ENCODE data around the gene RNF222. TPM values are rescaled to one million over a fixed set of nuclear protein-coding genes. Genes with fewer than 3 reads are reported as not detected.

RNF222 gene, protein sequence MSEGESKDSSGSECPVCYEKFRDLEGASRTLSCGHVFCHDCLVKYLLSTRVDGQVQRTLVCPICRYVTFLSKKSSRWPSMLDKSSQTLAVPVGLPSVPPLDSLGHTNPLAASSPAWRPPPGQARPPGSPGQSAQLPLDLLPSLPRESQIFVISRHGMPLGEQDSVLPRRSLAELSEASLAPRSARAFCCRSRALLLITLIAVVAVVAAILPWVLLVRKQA
- not detected in 2 replicates for total RNA-seq

DNA sequence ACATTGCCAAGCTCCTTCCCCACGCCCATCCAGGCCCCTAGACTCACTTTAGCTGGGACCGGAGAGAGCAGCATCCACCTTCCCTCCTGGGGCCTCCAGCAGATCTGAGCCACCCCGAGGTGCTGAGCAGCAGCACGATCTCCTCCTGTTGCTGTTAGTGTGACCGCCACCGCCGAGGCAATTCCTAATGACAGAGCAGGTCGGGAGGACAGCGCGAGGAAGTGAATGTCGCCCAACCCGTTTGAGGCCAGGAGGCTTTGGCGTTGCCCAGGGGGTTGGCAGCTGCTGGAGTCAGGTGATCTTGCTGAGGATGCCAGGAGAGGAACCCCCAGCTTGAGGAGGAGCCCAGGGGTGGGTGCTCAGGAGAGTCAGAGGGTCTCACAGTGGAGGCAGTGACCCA, at the start of gene RNF222:
Gene RNF222 (minus strand): TSS at position 192 of the 400 bp plus-strand sequence. CDS start 4,366 bp downstream, outside the sequence.
- peaks cover 14% of the 10 kb centered on the region for H3K4me1 Mint-ChIP-seq (ENCODE audit: low read depth)
- no peak for DNase-seq (ENCODE audit: low spot score)

DNA sequence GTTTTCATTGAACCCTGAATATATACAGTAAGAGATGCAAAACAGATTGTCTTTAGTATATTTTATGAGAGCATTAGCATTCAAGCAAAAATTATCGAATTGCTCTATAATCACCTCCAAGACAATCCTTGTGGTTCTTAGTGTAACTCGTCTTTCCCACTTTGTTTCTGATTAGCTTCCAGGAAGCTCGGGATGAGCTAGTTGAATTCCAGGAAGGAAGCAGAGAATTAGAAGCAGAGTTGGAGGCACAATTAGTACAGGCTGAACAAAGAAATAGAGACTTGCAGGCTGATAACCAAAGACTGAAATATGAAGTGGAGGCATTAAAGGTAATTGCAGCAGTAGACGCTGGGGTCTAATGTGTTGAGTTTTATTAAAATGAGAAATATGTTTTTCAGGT, 47.9 kb upstream of the RNF222 start:
- intact Hi-C loops (cut with micrococcal nuclease): no loop called here
- Mint-ChIP-seq H3K9me3 (no peaks in the 10 kb centered on the region), H3K27me3 (ENCODE audit: low read depth) (no peaks in the 10 kb centered on the region), H3K4me1 (ENCODE audit: low read depth) (peaks cover 24% of the 10 kb centered on the region), H3K4me3 (ENCODE audit: low read depth) (no peak overlapping the region), H3K36me3 (ENCODE audit: low read depth) (peaks cover 60% of the 10 kb centered on the region), H3K27ac (no peak overlapping the region)
- no peak for DNase-seq (ENCODE audit: low spot score)

More for the DNA sequence above, at the start of gene RNF222:
- Mint-ChIP-seq H3K27ac (no peak within 1 kb of the TSS), H3K9me3 (no peaks in the 10 kb centered on the region), H3K36me3 (ENCODE audit: low read depth) (no peaks in the 10 kb centered on the region), H3K27me3 (ENCODE audit: low read depth) (peaks cover 30% of the 10 kb centered on the region), H3K4me3 (ENCODE audit: low read depth) (no peak within 1 kb of the TSS)
- intact Hi-C loops (cut with micrococcal nuclease): no loop called here

DNA sequence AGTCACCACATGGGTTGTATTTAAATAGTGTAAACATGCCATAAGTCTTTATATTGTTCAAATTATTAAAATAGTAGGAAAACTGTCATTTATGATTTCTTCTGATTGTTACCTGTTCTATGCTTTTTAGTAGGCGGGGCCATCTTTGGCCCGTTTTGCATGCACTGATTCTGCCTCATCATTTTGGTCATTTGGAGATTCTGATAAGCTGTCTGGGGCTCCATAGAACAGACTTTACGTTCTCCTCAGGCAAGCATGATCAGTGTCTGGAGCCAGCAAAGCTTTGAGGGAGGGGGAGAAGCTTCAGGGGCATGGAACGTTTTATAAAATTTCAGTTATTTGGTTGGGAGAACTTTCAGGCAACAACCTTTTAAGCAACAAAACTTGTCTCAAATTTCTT, 46.9 kb upstream of the RNF222 start:
- Mint-ChIP-seq H3K4me1 (ENCODE audit: low read depth) (peaks cover 28% of the 10 kb centered on the region), H3K36me3 (ENCODE audit: low read depth) (peaks cover 61% of the 10 kb centered on the region), H3K9me3 (no peaks in the 10 kb centered on the region), H3K4me3 (ENCODE audit: low read depth) (no peak overlapping the region), H3K27ac (no peak overlapping the region), H3K27me3 (ENCODE audit: low read depth) (no peaks in the 10 kb centered on the region)
- intact Hi-C loops (cut with micrococcal nuclease): no loop called here
- DNase-seq (ENCODE audit: low spot score): no peak

DNA sequence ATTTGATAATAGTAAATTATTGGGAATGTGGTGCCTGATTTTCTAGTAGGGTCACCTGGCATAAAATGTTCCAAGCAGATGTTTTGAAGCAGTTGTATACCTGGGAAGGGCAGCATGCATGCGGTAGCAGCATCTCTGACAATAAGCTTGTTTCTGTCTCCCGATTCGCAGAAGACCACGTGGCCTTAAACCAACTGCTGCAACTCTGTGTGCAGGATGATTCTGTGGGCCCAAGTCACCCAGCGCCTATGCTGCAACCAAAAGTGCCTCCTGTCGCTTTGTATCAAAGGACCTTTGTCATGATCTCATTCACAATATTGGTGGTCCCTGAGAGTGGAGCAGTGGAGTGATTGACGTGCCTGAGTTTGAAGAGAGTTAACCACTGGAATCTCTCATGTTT, 46.1 kb upstream of the RNF222 start:
- Mint-ChIP-seq H3K36me3 (ENCODE audit: low read depth) (peaks cover 57% of the 10 kb centered on the region), H3K27me3 (ENCODE audit: low read depth) (no peaks in the 10 kb centered on the region), H3K4me1 (ENCODE audit: low read depth) (peaks cover 27% of the 10 kb centered on the region), H3K27ac (no peak overlapping the region), H3K4me3 (ENCODE audit: low read depth) (no peak overlapping the region), H3K9me3 (no peaks in the 10 kb centered on the region)
- no peak for DNase-seq (ENCODE audit: low spot score)
- intact Hi-C loops (cut with micrococcal nuclease): no loop called here

DNA sequence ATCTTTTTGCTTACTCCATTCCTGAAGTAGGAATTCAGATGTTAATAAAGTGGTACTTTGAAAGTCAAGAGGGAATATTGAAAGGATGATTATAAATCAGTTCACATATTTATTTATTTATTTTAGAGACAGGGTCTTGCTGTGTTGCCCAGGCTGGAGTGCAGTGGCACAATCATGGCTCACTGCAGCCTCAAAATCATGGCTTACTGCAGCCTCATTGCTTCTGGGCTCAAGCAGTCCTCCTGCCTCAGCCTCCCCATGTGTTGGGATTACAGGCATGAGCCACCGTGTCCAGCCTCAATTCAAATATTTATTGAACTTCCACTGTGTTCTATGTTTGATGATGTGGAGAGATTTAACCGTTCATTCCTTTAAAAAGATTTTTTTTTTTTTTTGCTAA, 44.7 kb upstream of the RNF222 start:
- Mint-ChIP-seq H3K9me3 (no peaks in the 10 kb centered on the region), H3K4me1 (ENCODE audit: low read depth) (peaks cover 31% of the 10 kb centered on the region), H3K36me3 (ENCODE audit: low read depth) (peaks cover 55% of the 10 kb centered on the region), H3K4me3 (ENCODE audit: low read depth) (no peak overlapping the region), H3K27ac (peak overlapping the region; percentile 59), H3K27me3 (ENCODE audit: low read depth) (no peaks in the 10 kb centered on the region)
- intact Hi-C loops (cut with micrococcal nuclease): no loop called here
- no peak for DNase-seq (ENCODE audit: low spot score)

DNA sequence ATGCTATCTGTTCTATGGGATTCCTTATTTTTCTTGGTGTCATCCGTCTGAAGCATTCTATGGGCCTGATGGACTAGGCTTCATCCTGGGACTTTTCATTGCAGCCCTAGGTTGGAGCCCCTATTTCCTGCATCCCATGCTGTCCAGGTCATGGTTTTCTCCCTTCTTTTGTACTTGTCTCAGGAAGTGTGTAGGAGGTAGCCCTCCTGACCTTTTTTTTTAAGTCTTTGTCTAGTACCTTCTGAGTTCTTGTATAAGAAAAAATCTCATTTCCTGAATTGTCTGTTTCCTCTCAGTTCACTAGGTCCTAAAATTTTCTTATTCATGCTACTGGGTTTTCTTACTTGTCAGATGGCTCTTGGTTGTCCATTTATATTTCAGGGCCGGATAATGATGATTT, 44.1 kb upstream of the RNF222 start:
- Mint-ChIP-seq H3K27ac (peak overlapping the region; percentile 59), H3K4me3 (ENCODE audit: low read depth) (no peak overlapping the region), H3K36me3 (ENCODE audit: low read depth) (peaks cover 53% of the 10 kb centered on the region), H3K27me3 (ENCODE audit: low read depth) (no peaks in the 10 kb centered on the region), H3K4me1 (ENCODE audit: low read depth) (peaks cover 35% of the 10 kb centered on the region), H3K9me3 (no peaks in the 10 kb centered on the region)
- intact Hi-C loops (cut with micrococcal nuclease): loop anchor here (2.0 kb wide), 1 partner anchor 31 kb away; no protein-coding TSS in a partner anchor
- DNase-seq (ENCODE audit: low spot score): no peak

DNA sequence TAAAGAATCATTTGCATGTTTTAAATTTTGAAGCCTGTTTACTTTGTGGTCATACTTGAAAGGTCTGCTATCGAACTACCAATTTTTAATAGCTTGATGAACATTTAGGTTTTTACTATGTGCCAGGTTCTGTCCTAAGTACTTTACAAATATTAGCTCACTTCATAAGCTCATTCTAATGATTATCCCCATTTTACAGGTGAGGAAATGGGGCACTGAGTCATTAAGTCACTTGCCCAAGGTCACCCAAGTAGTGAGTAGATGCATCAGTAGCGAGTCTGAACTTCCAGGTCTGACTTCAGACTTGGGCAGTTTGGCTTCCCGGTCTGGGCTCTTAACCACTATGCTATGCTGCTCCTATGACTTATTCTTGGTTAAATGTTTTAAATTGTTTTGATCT, 42.1 kb upstream of the RNF222 start:
- Mint-ChIP-seq H3K9me3 (no peaks in the 10 kb centered on the region), H3K27ac (no peak overlapping the region), H3K27me3 (ENCODE audit: low read depth) (no peaks in the 10 kb centered on the region), H3K36me3 (ENCODE audit: low read depth) (peaks cover 49% of the 10 kb centered on the region), H3K4me1 (ENCODE audit: low read depth) (peaks cover 37% of the 10 kb centered on the region), H3K4me3 (ENCODE audit: low read depth) (no peak overlapping the region)
- intact Hi-C loops (cut with micrococcal nuclease): loop anchor here (2.0 to 5.0 kb wide), 2 partner anchors 29 to 193 kb away; partner anchors contain the start of gene MYH10
- no peak for DNase-seq (ENCODE audit: low spot score)

DNA sequence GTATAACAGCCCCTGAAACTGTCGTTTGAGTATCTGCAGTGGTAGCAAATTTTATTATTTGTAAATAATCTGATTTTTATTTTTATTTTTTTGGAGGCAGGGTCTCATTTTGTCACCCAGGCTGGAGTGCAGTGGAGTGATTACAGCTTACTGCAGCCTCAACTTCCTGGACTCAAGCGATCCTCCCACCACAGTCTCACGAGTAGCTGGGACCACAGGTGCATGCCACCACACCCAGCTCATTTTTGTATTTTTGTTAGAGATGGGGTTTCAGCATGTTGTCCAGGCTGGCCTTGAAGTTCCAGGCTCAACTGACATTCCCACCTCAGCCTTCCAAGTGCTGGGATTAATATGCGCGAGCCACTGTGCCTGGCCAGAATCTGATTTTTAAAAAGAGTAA, 40.8 kb upstream of the RNF222 start:
- Mint-ChIP-seq H3K4me3 (ENCODE audit: low read depth) (no peak overlapping the region), H3K9me3 (no peaks in the 10 kb centered on the region), H3K4me1 (ENCODE audit: low read depth) (peaks cover 37% of the 10 kb centered on the region)

DNA sequence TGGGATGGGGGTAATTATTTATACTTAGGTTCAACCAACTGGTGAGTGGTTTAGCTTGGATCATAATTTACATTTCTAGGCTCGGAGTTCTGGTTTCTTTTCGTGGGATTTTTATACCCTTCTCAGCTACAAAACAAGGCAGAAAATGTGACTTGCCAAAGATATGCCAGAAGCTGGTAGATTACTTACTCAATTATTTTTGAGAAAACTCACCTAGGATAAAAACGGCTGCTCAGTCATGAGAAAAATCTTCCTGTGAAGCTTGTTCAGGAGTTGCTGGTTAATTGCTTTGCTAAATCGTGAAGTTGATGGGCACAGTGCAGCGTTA, 39.2 kb upstream of the RNF222 start:
- peaks cover 34% of the 10 kb centered on the region for H3K4me1 Mint-ChIP-seq (ENCODE audit: low read depth)
- intact Hi-C loops (cut with micrococcal nuclease): loop anchor here (5.0 kb wide), 1 partner anchor 195 kb away; the partner anchor contains the start of gene MYH10
- peaks cover 33% of the 10 kb centered on the region for H3K36me3 Mint-ChIP-seq (ENCODE audit: low read depth)
- H3K9me3 Mint-ChIP-seq: no peaks in the 10 kb centered on the region
- H3K4me3 Mint-ChIP-seq (ENCODE audit: low read depth): peak overlapping the region; percentile 98
- no peaks in the 10 kb centered on the region for H3K27me3 Mint-ChIP-seq (ENCODE audit: low read depth)
- no peak for DNase-seq (ENCODE audit: low spot score)
- H3K27ac Mint-ChIP-seq: peak overlapping the region; percentile 95

More for the DNA sequence above, 40.8 kb upstream of the RNF222 start:
- H3K36me3 Mint-ChIP-seq (ENCODE audit: low read depth): peaks cover 38% of the 10 kb centered on the region
- intact Hi-C loops (cut with micrococcal nuclease): loop anchor here (5.0 kb wide), 1 partner anchor 194 kb away; the partner anchor contains the start of gene MYH10
- H3K27me3 Mint-ChIP-seq (ENCODE audit: low read depth): no peaks in the 10 kb centered on the region
- DNase-seq (ENCODE audit: low spot score): no peak
- H3K27ac Mint-ChIP-seq: no peak overlapping the region

DNA sequence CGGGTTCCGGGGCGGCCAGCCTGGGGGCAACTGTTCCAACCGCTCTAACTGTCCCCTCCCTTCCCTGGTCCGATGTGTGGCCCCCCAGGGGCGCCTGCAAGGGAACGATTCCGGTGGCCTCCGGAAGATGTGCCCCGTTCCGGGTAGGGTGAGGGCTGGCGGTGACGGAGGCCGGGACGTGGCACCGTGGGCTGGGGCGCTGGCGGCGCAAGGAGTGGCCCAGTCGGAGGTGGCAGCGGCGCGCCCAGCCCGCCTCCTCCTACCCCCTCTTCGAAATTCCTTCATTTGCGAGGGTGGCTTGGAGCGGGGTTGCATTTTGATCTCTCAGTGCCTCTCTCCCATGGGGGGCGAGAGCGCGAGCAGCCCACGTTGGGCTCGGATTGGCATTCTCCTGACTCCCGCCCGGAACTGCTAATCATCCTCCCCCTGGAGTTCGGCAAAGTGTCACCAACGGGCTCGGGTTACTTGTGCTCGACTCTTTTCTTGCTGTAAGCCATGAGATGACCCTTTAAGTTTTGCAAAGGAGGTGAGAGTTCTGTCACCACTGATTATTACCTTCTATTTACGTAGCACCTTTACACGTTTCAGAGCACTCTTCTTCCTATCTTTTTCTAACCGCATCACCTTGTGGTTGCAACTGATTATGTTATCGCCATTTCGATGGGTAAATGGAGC, 38.7 kb upstream of the RNF222 start:
- peaks cover 31% of the 10 kb centered on the region for H3K36me3 Mint-ChIP-seq (ENCODE audit: low read depth)
- H3K4me3 Mint-ChIP-seq (ENCODE audit: low read depth): peak overlapping the region; percentile 98
- H3K27ac Mint-ChIP-seq: peak overlapping the region; percentile 95
- no peaks in the 10 kb centered on the region for H3K9me3 Mint-ChIP-seq
- no peaks in the 10 kb centered on the region for H3K27me3 Mint-ChIP-seq (ENCODE audit: low read depth)
- peak; percentile 69 for DNase-seq (ENCODE audit: low spot score)
- intact Hi-C loops (cut with micrococcal nuclease): loop anchor here (5.0 kb wide), 1 partner anchor 196 kb away; the partner anchor contains the start of gene MYH10
- H3K4me1 Mint-ChIP-seq (ENCODE audit: low read depth): peaks cover 30% of the 10 kb centered on the region

DNA sequence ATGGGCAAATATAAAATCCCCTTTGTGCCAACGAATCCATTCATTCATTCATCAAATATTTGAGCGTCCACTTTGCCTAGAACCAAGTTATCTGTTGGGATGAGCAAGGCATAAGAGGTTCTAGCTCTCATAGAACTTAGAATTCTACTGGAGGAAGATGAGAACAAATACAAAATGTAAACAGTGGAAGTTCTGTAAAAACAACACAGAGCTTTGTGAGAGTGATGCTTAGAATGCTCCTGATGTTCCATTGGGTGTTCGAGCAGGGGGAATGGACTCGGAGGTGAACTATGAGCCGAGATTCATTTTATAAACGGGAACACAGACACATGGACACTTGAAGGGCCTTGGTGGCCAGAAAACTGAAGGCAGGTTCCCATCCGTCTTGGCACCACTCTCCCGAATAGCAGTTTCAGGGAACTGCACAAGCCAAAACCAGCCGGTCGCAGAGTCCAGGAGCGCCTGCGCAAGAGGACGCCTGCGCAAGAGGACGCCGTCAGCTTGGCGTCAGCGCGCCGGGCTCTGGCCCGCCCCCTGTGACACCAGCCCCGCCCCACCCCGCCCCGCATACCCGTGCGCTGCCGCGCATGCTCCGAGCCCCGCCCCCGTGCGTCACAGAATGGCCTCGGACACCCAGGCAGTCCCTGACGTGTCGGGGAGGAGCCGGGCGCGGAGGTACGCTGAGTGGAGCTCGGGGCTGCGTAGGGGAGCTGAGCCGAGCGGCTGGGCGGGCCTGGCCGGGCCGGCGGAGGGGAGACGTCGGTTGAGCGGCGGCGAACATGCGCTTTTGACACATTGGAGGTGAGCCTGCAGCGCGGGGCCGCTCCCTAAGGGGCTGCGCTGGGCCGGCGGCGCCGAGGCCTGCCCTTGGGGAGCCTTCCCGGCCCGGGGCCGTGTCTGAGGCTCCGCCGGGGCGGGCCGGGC, 37.9 kb upstream of the RNF222 start, which contains the start of gene NDEL1:
Gene NDEL1 (plus strand): TSS at position 640 of the 924 bp plus-strand sequence. CDS start 8,388 bp downstream, outside the sequence.
- H3K9me3 Mint-ChIP-seq: no peaks in the 10 kb centered on the region
- DNase-seq (ENCODE audit: low spot score): peak; percentile 98
- H3K4me1 Mint-ChIP-seq (ENCODE audit: low read depth): peaks cover 24% of the 10 kb centered on the region
- intact Hi-C loops (cut with micrococcal nuclease): loop anchor here (1.0 to 5.0 kb wide), 2 partner anchors 52 to 197 kb away; partner anchors contain the start of genes MYH10 and RPL26
- H3K4me3 Mint-ChIP-seq (ENCODE audit: low read depth): peak within 1 kb of the TSS; percentile 98
- H3K36me3 Mint-ChIP-seq (ENCODE audit: low read depth): peaks cover 24% of the 10 kb centered on the region
- no peaks in the 10 kb centered on the region for H3K27me3 Mint-ChIP-seq (ENCODE audit: low read depth)
- H3K27ac Mint-ChIP-seq: peak within 1 kb of the TSS; percentile 95

DNA sequence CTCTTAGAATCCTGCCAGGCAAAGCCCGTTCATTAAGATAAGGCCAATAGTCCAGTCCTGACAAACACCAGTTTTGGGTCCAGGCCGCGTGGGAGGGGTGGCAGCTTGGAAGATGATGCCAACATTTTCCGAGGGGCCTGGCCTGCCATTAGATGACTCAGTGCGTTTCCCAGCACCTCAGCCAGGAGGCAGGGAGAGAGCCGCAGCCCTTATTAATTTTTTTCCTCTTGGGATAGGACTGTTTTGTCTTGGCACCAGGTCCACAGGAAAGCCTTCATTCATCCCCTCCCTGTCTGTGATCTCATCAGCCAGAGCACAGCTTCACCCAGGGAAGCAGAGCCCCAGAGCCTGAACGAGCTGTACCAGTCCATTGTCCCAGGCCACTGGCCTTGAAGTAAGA, 33.3 kb upstream of the RNF222 start:
- no peaks in the 10 kb centered on the region for H3K36me3 Mint-ChIP-seq (ENCODE audit: low read depth)
- intact Hi-C loops (cut with micrococcal nuclease): no loop called here

More for the DNA sequence above, 33.3 kb upstream of the RNF222 start:
- no peaks in the 10 kb centered on the region for H3K4me1 Mint-ChIP-seq (ENCODE audit: low read depth)
- H3K4me3 Mint-ChIP-seq (ENCODE audit: low read depth): no peak overlapping the region
- peaks cover 8% of the 10 kb centered on the region for H3K27me3 Mint-ChIP-seq (ENCODE audit: low read depth)
- no peaks in the 10 kb centered on the region for H3K9me3 Mint-ChIP-seq
- no peak for DNase-seq (ENCODE audit: low spot score)
- H3K27ac Mint-ChIP-seq: no peak overlapping the region

All from activated T-helper 2 cell treated with anti-CD3 and anti-CD28 coated beads, Interferon-gamma antibody, Interleukin-2, Interleukin-4, amounts not matched to agents 10 μg/mL and 5 μg/mL and 100 μg/mL, durations not matched to agents 14 hours and 24 hours and 36 hours (primary cell).